IPS-18a (cell line): Measurements from ENCODE around the gene DHTKD1.
A peak's percentile ranks its signal among the peaks of the same experiment; 100 is the strongest.
"Not testable (repeated sequence)": the region's sequence is repeated elsewhere in the genome, so short reads cannot be mapped to it uniquely, and the experiment has no call there.

Experiments
- H3K27ac ChIP-seq: one replicate; pipeline ENCODE4 v1.5.1; 2013; ENCODE audit warnings: low read length
- H3K27me3 ChIP-seq: one replicate; pipeline ENCODE4 v1.6.1; 2013; ENCODE audit warnings: mild to moderate bottlenecking, low read length; ENCODE audit not compliant: control insufficient read depth, insufficient read depth
- H3K36me3 ChIP-seq: one replicate; pipeline ENCODE4 v1.6.1; 2013; ENCODE audit warnings: low read depth, low read length; ENCODE audit not compliant: control insufficient read depth
- H3K4me1 ChIP-seq: one replicate; pipeline ENCODE4 v1.6.1; 2013; ENCODE audit warnings: low read depth, low read length; ENCODE audit not compliant: control insufficient read depth
- H3K4me3 ChIP-seq: one replicate; pipeline ENCODE4 v1.5.1; 2013; ENCODE audit warnings: low read length
- H3K9ac ChIP-seq: one replicate; pipeline ENCODE4 v1.6.1; 2013; ENCODE audit warnings: mild to moderate bottlenecking, low read length, moderate library complexity
- H3K9me3 ChIP-seq: one replicate; pipeline ENCODE4 v1.6.1; 2013; ENCODE audit warnings: low read depth, low read length; ENCODE audit not compliant: control insufficient read depth

Gene DHTKD1

DNA sequence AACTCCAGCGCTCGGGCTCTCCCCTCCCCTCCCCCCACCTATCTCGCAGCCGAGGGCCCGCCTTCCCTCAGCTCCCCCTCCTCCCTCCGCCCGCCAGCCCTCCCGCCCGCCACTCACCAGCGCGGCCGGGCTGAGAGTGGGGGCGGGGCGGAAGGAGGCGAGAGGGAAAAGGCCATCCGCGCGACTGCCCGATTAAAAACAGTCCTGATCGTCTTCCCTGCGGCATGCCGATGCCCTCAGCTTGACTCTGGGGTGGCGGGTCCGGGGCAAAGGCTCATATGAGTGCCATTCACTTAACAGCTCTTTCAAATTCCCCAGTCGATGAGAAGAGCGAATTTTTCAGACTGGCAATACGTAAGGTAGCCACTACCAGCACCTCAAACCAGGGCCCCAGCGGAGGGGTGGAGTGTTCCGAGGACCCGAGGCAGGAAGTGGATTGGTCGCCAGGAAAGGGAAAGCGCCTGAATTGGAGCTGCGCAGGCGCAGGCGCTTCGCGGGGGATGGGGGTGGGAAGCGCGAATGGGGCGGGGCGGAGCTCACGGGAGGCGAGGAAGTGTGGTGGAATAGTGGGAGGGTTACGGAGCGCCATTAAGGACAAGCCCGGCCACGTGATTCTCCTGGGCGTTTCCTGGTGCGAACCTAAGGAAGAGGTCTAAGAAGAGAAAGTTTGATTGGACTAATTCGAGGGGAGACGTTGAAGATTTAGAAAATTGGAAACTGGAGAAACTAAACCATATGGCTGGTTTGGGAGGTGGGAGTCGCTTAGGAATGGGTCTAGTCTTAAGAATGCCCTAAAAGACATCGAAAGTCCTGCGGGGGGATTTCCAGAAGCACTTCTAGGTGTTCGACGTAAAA is 25.7 kb upstream of the DHTKD1 start, which contains the start of gene UPF2:
TSS of gene UPF2 (minus strand) at position 13 of the 855 bp plus-strand sequence. CDS start 7,386 bp downstream, outside the sequence.
- H3K9me3 ChIP-seq, result no peaks in the 10 kb centered on the region
- peak within 1 kb of the TSS; percentile 88 for H3K4me3 ChIP-seq
- peaks cover 13% of the 10 kb centered on the region for H3K4me1 ChIP-seq
- H3K36me3 ChIP-seq, result no peaks in the 10 kb centered on the region
- H3K27me3 ChIP-seq, result no peaks in the 10 kb centered on the region
- peak within 1 kb of the TSS; percentile 99 for H3K27ac ChIP-seq
- peak within 1 kb of the TSS; percentile 95 for H3K9ac ChIP-seq

DNA sequence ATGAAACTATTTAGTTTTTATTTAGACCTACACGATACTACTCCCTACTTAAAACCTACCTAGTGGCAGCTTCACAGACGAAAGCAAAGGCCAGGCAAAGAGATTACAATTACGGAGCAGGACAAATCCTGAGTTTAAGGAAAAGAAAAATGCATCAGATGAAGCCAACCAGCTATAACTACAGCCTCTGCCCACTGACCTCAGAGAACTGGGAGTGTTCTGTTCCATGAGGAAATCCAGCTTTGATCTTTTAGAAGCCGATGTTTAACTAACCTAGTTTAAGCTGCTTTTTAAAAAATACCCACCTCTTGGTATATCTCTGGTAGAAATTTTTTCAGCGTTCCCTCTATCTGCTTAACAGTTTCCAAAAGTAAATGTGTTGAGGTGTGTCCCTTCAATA is 23.2 kb upstream of the DHTKD1 start:
- H3K36me3 ChIP-seq, result no peaks in the 10 kb centered on the region
- H3K4me1 ChIP-seq, result peaks cover 13% of the 10 kb centered on the region
- H3K9ac ChIP-seq, result no peak overlapping the region
- H3K9me3 ChIP-seq, result no peaks in the 10 kb centered on the region
- H3K27ac ChIP-seq, result no peak overlapping the region
- H3K4me3 ChIP-seq, result no peak overlapping the region
- no peaks in the 10 kb centered on the region for H3K27me3 ChIP-seq

DNA sequence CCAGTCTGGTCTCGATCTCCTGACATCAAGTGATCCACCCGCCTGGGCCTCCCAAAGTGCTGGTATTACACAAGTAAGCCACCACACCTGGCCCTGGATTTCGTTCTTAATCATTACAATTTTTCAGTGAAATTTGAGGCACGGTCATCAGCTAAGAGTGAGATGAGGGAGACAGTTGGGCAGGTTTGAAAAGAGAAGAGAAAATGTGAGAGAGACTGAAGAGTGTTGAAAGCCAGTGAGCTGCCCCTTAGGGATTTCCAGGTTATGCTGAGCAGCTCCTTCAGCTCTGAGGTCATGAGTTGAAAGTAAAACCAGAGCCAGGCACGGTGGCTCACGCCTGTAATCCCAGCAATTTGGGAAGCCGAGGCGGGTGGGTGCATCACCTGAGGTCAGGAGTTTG is 20.2 kb upstream of the DHTKD1 start:
- Histone ChIP-seq H3K27me3 (no peaks in the 10 kb centered on the region), H3K9me3 (no peaks in the 10 kb centered on the region), H3K9ac (no peak overlapping the region), H3K36me3 (no peaks in the 10 kb centered on the region), H3K4me3 (no peak overlapping the region), H3K4me1 (peaks cover 2% of the 10 kb centered on the region), H3K27ac (no peak overlapping the region)

DNA sequence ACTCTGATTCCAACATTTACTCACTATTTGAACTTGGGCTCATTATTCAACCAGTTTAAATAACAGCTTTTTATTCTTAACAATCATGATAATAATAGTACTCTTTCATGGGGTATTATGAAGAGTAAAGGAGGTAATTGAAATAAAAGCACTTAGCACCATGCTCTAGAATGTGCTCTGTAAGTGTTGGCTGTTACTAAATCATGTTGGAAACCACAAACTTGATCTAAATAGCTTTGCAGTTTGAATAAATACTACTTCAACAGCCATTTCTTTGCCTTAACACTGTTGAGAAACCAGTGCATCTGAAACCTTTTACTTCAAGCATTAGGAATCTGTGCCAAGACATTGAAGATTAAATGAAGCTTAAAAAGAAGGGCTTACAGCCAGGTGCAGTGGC is 18.2 kb upstream of the DHTKD1 start:
- Histone ChIP-seq H3K27me3 (no peaks in the 10 kb centered on the region), H3K27ac (no peak overlapping the region), H3K4me1 (no peaks in the 10 kb centered on the region), H3K4me3 (no peak overlapping the region), H3K9me3 (no peaks in the 10 kb centered on the region), H3K36me3 (no peaks in the 10 kb centered on the region), H3K9ac (no peak overlapping the region)

DNA sequence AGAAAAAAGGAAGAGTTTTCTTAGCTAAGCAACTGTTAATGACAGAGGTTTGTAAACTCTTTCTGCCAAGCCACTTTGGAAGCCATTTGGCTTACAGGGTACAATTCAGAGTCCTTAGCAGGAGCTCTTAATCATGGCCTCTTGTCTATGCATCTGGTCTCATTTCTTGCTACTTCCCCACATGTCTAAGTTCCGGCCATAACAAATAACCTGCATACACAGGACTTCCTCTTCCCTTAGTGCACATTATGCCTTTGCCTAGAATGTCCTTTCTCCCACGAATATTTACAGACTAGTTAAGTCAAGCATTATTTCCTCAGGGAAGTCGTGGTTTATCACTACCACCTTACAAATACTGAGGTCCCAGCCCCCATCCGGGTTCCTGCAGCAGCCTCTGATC is 17.5 kb upstream of the DHTKD1 start:
- Histone ChIP-seq H3K36me3 (no peaks in the 10 kb centered on the region), H3K4me3 (no peak overlapping the region), H3K27ac (no peak overlapping the region), H3K9me3 (no peaks in the 10 kb centered on the region), H3K27me3 (no peaks in the 10 kb centered on the region), H3K4me1 (no peaks in the 10 kb centered on the region), H3K9ac (no peak overlapping the region)

DNA sequence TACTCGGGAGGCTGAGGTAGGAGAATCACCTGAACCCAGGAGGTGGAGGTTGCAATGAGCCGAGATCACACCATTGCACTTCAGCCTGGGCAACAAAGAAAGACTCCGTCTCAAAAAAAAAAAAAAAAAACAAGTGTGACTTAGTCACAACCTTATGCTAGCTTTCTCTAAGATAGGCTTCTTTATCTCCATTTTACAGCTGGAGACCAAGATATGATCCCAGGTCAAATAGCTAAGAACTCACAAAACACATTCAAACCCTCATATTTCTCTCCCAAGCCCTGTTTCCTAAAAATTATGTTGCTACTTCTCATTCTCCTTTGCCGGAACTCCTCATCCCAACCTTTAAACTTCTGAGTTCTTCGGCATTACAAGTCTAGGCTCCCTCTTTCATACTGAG is 13.0 kb upstream of the DHTKD1 start:
- Histone ChIP-seq H3K4me1 (no peaks in the 10 kb centered on the region), H3K27me3 (no peaks in the 10 kb centered on the region), H3K36me3 (no peaks in the 10 kb centered on the region), H3K9ac (no peak overlapping the region), H3K27ac (no peak overlapping the region), H3K9me3 (no peaks in the 10 kb centered on the region), H3K4me3 (no peak overlapping the region)

DNA sequence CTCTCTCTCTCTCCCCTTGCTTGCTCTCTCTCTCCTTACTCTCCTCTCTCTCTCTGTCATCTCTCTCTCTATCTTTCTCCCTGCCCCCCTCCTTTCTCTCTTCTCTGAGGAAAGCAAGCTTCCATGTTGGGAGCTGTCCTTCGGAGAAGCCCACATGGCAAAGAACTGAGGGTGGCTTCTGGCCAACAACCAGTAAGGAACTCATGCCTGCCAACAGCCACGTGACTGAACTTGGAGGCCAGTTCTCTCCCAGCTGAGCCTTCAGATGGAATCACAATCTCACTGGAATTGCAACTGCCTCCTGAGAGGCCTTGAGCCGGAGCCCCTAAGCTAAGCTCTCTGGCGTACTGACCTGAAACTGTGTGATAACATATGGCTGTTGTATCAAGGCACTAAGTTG is 12.0 kb upstream of the DHTKD1 start:
- Histone ChIP-seq H3K4me1 (no peaks in the 10 kb centered on the region), H3K9ac (no peak overlapping the region), H3K27ac (no peak overlapping the region), H3K27me3 (no peaks in the 10 kb centered on the region), H3K9me3 (no peaks in the 10 kb centered on the region), H3K36me3 (no peaks in the 10 kb centered on the region), H3K4me3 (no peak overlapping the region)

DNA sequence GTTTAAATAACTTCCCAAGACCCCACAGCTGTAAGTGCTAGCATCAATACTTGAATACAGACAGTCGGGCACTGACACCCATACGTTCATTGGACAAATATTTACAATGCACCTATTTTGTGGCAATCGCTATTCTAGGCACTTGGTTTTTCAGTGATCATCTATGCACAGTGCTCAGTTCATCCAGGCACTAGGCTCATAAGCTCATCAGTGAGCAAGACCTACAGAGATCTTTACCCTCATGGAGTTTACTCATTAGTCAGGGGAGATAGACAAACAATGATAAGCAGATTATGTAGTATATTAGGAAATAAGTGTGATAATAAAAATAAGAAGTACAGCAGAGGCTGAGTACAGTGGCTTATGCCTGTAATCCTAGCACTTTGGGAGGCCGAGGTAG is 7.6 kb upstream of the DHTKD1 start:
- H3K27ac ChIP-seq, result no peak overlapping the region
- no peak overlapping the region for H3K4me3 ChIP-seq
- H3K4me1 ChIP-seq, result peaks cover 4% of the 10 kb centered on the region
- no peaks in the 10 kb centered on the region for H3K27me3 ChIP-seq
- no peaks in the 10 kb centered on the region for H3K36me3 ChIP-seq
- no peaks in the 10 kb centered on the region for H3K9me3 ChIP-seq
- no peak overlapping the region for H3K9ac ChIP-seq

DNA sequence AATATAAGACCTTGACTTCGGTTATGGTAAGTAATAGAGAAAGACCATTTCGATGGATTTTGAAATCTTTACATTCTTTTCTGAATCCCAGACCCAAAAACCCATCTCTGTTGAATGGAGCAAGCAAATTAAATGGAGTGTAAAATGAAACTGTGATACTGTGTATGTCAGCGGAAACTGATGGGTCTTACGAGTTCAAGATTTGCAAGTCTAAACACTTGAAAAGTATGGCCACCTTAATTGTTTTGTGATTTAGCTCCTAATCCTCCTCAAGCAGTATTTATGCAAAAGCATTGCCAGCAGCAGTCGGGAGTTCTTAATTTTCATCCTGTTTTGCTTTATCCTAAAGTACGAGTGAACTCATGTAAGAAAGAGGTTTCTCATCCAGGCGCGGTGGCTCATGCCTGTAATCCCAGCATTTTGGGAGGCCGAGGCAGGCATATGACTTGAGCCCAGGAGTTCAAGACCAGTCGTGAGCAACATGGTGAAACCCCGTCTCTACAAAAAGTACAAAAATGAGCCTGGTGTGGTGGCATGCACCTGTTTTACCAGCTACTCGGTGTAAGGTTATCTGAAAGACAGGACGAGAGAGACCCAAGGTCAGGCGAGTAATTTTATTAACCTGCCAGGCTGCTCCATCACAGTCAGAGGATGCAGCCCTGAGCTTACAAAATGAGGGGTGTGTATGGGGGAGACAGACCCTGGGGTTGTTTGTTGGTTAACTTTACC is 5.8 kb upstream of the DHTKD1 start:
- no peak overlapping the region for H3K9ac ChIP-seq

DNA sequence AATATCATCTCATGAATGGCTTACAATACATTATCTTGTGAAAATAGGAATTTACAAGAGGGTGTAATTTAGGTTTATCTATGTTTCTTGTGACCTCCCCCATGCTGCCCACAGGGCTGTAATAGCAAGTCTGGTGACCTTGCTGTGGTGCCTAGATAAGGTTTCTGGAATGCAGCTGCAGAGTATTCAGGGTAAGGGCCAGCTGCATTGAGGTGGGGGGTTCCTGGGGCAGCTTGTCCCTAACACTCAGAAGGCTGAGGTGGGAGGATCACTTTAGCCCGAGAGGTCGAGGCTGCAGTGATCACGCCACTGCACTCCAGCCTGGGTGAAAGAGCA is 5.3 kb upstream of the DHTKD1 start:
- Histone ChIP-seq H3K27me3 (no peaks in the 10 kb centered on the region), H3K27ac (no peak overlapping the region), H3K4me3 (no peak overlapping the region), H3K36me3 (no peaks in the 10 kb centered on the region), H3K4me1 (peaks cover 9% of the 10 kb centered on the region), H3K9me3 (no peaks in the 10 kb centered on the region), H3K9ac (no peak overlapping the region)

More for the DNA sequence above, 5.8 kb upstream of the DHTKD1 start:
- H3K27me3 ChIP-seq, result no peaks in the 10 kb centered on the region
- H3K36me3 ChIP-seq, result no peaks in the 10 kb centered on the region
- H3K4me3 ChIP-seq, result no peak overlapping the region
- no peaks in the 10 kb centered on the region for H3K9me3 ChIP-seq
- H3K4me1 ChIP-seq, result peaks cover 4% of the 10 kb centered on the region
- no peak overlapping the region for H3K27ac ChIP-seq

DNA sequence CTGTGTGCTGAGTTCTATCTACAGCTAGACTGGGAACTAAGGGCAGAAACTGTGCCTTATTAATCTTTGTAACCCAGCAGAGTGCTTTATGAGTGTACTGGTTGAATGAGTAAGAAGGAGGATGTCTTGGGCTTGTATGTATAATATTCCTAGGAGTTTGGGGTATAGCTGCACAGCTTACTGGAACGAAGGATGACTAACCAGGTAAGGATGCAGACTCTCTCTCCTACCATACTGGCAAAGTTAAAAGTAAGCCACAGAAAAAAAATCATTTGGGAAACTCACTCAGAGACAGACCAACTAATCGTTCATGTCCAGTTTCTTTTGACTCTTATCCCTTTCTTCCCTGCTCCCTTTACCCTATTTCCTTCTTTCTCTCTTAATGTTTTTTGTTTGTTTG is 1.4 kb upstream of the DHTKD1 start:
- H3K9me3 ChIP-seq, result no peaks in the 10 kb centered on the region
- no peak overlapping the region for H3K9ac ChIP-seq
- H3K27ac ChIP-seq, result no peak overlapping the region
- H3K36me3 ChIP-seq, result no peaks in the 10 kb centered on the region
- H3K4me3 ChIP-seq, result no peak overlapping the region
- H3K4me1 ChIP-seq, result peaks cover 13% of the 10 kb centered on the region
- H3K27me3 ChIP-seq, result no peaks in the 10 kb centered on the region

DNA sequence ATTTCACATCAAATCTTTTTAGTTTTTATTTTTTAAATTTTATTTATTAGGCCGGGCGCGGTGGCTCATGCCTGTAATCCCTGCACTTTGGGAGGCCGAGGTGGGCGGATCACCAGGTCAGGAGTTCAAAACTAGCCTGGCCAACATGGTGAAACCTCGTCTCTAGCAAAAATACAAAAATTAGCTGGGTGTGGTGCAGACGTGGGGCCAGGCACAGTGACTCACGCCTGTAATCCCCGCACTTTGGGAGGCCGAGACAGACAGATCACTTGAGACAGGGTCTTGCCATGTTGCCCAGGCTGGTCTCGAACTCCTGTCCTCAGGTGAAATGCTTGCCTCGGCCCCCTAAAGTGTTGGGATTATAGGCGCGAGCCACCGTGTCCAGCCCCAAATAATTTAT is 2.7 kb downstream of the DHTKD1 start:
- H3K9ac ChIP-seq, result not testable (repeated sequence)

More for the DNA sequence above, 2.7 kb downstream of the DHTKD1 start:
- not testable (repeated sequence) for H3K9me3 ChIP-seq, H3K4me3 ChIP-seq, H3K4me1 ChIP-seq, H3K36me3 ChIP-seq, H3K27me3 ChIP-seq, H3K27ac ChIP-seq
